ENCODE data around the gene TMEM212.

TMEM212 gene

GRCh38 chr3:171862392-171862791 is 19.2 kb downstream of the TMEM212 start:
- no peak for DNase-seq

GRCh38 chr3:171862993-171863521 is 19.9 kb downstream of the TMEM212 start:
- no peak for DNase-seq

- no peak for DNase-seq
Observed at GRCh38 chr3:171863920-171864319, 20.8 kb downstream of the TMEM212 start.

GRCh38 chr3:171865191-171865865 is 22.2 kb downstream of the TMEM212 start:
- DNase-seq, result no peak

- no peak for DNase-seq
Observed at GRCh38 chr3:171867981-171868380, 24.8 kb downstream of the TMEM212 start.

GRCh38 chr3:171871392-171872274 is 28.5 kb downstream of the TMEM212 start:
- DNase-seq, result no peak

- DNase-seq, result no peak
Observed at GRCh38 chr3:171873580-171873979, 30.4 kb downstream of the TMEM212 start.

GRCh38 chr3:171874251-171874681 is 31.1 kb downstream of the TMEM212 start:
- DNase-seq, result no peak

- no peak for DNase-seq
Observed at GRCh38 chr3:171874879-171875278, 31.7 kb downstream of the TMEM212 start.

GRCh38 chr3:171875923-171876412 is 32.8 kb downstream of the TMEM212 start:
- no peak for DNase-seq

GRCh38 chr3:171876680-171877147 is 33.6 kb downstream of the TMEM212 start:
- no peak for DNase-seq

- no peak for DNase-seq
Observed at GRCh38 chr3:171878461-171879225, 35.5 kb downstream of the TMEM212 start.

GRCh38 chr3:171879472-171879871 is 36.3 kb downstream of the TMEM212 start:
- no peak for DNase-seq

GRCh38 chr3:171880101-171880870 is 37.1 kb downstream of the TMEM212 start:
- DNase-seq, result no peak

GRCh38 chr3:171881251-171881650 is 38.1 kb downstream of the TMEM212 start:
- DNase-seq, result no peak

GRCh38 chr3:171883257-171883892 is 40.2 kb downstream of the TMEM212 start:
- no peak for DNase-seq

GRCh38 chr3:171883893-171884279 is 40.7 kb downstream of the TMEM212 start:
- no peak for DNase-seq

GRCh38 chr3:171888466-171888865 is 45.3 kb downstream of the TMEM212 start:
- DNase-seq, result no peak

- no peak for DNase-seq
Observed at GRCh38 chr3:171890398-171890797, 47.2 kb downstream of the TMEM212 start.

- no peak for DNase-seq
Observed at GRCh38 chr3:171892457-171892856, 49.3 kb downstream of the TMEM212 start.

- DNase-seq, result no peak
Observed at GRCh38 chr3:171895291-171895690, 52.1 kb downstream of the TMEM212 start.

GRCh38 chr3:171895900-171896299 is 52.8 kb downstream of the TMEM212 start:
- DNase-seq, result no peak

All from CD4-positive, alpha-beta T cell treated with Interferon gamma for 1 hour (primary cell).